Esophagus muscularis mucosa (tissue), 3 donors: ENCODE results near the gene ETV2.

Experiments used
- EP300 ChIP-seq: sonication (generic); formaldehyde crosslinking; IDR thresholded peaks from one replicate; pipeline ENCODE4 v1.6.1; 2017; ENCODE audit warnings: antibody characterized with exemption
- TF ChIP-seq, protein P1 (sequence below), 3 experiments: fragments of 200-600 bp in 2 of 3; fragments of 450-650 bp in 1 of 3; sonication (generic) in 2 of 3; IDR thresholded peaks; one replicate each; pipeline ENCODE4 v1.5.1; 2017 to 2019; ENCODE audit warnings: antibody characterized with exemption in 3 of 3, mild to moderate bottlenecking in 2 of 3, moderate library complexity in 1 of 3

DNA sequence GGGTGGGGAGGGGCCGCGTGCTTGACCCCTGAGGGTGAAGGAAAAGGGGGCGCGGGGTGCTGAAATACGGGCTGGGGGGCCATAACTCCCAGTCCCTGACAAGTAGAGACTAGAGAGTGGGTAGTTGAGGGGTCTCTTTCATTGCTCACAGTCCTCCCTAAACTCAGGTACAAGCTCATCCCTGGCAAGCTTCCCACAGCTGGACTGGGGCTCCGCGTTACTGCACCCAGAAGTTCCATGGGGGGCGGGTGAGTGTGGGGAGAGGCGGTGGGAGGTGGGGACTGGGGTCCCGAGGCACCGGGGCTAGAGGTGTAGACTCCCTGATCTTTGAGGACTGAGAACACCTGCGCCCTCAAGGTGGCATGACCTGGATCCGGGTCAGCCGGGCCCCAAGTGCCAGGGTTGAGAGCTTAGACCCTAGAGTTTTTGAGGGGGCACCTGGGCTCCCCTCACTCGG lies 1.3 kb downstream of the ETV2 start:
- TF ChIP-seq, protein P1, sequence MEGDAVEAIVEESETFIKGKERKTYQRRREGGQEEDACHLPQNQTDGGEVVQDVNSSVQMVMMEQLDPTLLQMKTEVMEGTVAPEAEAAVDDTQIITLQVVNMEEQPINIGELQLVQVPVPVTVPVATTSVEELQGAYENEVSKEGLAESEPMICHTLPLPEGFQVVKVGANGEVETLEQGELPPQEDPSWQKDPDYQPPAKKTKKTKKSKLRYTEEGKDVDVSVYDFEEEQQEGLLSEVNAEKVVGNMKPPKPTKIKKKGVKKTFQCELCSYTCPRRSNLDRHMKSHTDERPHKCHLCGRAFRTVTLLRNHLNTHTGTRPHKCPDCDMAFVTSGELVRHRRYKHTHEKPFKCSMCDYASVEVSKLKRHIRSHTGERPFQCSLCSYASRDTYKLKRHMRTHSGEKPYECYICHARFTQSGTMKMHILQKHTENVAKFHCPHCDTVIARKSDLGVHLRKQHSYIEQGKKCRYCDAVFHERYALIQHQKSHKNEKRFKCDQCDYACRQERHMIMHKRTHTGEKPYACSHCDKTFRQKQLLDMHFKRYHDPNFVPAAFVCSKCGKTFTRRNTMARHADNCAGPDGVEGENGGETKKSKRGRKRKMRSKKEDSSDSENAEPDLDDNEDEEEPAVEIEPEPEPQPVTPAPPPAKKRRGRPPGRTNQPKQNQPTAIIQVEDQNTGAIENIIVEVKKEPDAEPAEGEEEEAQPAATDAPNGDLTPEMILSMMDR (IDR thresholded peaks at IDR 0.05) = no peak
- TF ChIP-seq EP300 = no peak
